K562 (cell line): ENCODE results near the gene OGDH. TPM values are rescaled to one million over a fixed set of nuclear protein-coding genes. Genes with fewer than 3 reads are reported as not detected.

ENCODE experiments used
- ATAC-seq: fragments of 200-7000 bp; cut with Tn5 transposase; 3 replicates; pipeline ENCODE4 v1.9.1; 2020; ENCODE audit warnings: moderate library complexity
- BruUV-seq: library from RNA; stranded (reverse); fragments of 400-500 nt; replicated peaks from 2 replicates; lab custom pipeline; 2021; lab: Mats Ljungman, UMichigan
- CTCF ChIA-PET: fragments of 300-600 bp; formaldehyde crosslinking; extraction: SDS; loops from one replicate; lab custom pipeline; 2021; ENCODE audit warnings: low intra/inter-chr PET ratio; lab: Yijun Ruan, JAX
- POLR2A ChIA-PET: fragments of 300-600, 350-650 bp; sonication (Branson Sonifier 250); formaldehyde crosslinking; extraction: SDS; loops from one replicate; lab custom pipeline; 2021; ENCODE audit warnings: antibody characterized with exemption, inconsistent platforms; lab: Yijun Ruan, JAX
- DNase-seq, 4 experiments: peaks; one replicate each; pipeline versions ENCODE4 v3.0.0 to v3.0.0-alpha.2; 2011 to 2018; ENCODE audit warnings: low spot score in 3 of 4, mixed read lengths in 3 of 4; ENCODE audit errors: extremely low read depth in 1 of 4
- FAIRE-seq: peaks from 2 replicates; lab custom pipeline; 2011; peaks lifted over from hg19 to GRCh38; lab: Jason Lieb, UNC
- H2AFZ ChIP-seq: 2 replicates; pipeline ENCODE4 v1.6.0; 2011; ENCODE audit warnings: low read depth, low read length, control low read depth, inconsistent platforms
- H3K27ac ChIP-seq: fragments of 200-600 bp; 3 replicates; pipeline ENCODE4 v1.8.0; 2011; ENCODE audit warnings: low read depth, mild to moderate bottlenecking, control low read depth, inconsistent platforms, low read length, moderate library complexity, mixed read lengths; ENCODE audit errors: extremely low read depth
- H3K27me3 ChIP-seq, 2 experiments: fragments of 300-600 bp in 1 of 2; 2 replicates in 1 of 2; 3 replicates in 1 of 2; pipeline versions ENCODE4 v1.6.0 to v1.8.0; 2011; ENCODE audit warnings: inconsistent platforms in 2 of 2, low read length in 2 of 2, mild to moderate bottlenecking in 1 of 2, mixed read lengths in 1 of 2, moderate library complexity in 1 of 2; ENCODE audit not compliant: control insufficient read depth in 2 of 2, insufficient read depth in 2 of 2
- H3K36me3 ChIP-seq: fragments of 300-600 bp; 3 replicates; pipeline ENCODE4 v1.8.0; 2011; ENCODE audit warnings: mild to moderate bottlenecking, low read length, inconsistent platforms; ENCODE audit not compliant: control insufficient read depth, insufficient read depth
- H3K4me1 ChIP-seq, 2 experiments: fragments of 200-600 bp in 1 of 2; replicated peaks in 1 of 2; 2 replicates in 1 of 2; 3 replicates in 1 of 2; pipeline versions ENCODE4 v1.5.1 to v1.8.0; 2011; ENCODE audit warnings: inconsistent platforms in 2 of 2, low read length in 2 of 2, mild to moderate bottlenecking in 1 of 2, mixed read lengths in 1 of 2, moderate library complexity in 1 of 2; ENCODE audit not compliant: control insufficient read depth in 2 of 2, insufficient read depth in 2 of 2
- H3K4me2 ChIP-seq: 2 replicates; pipeline ENCODE4 v1.6.1; 2011; ENCODE audit warnings: low read length, control low read depth, inconsistent platforms, mixed read lengths; ENCODE audit not compliant: insufficient read depth
- H3K4me3 ChIP-seq: fragments of 200-600 bp; sonication (generic), shearing (Covaris generic); 2 replicates; pipeline ENCODE4 v1.5.1; 2016; ENCODE audit warnings: control low read depth, inconsistent platforms
- H3K79me2 ChIP-seq: fragments of 200-600 bp; 3 replicates; pipeline ENCODE4 v1.8.0; 2011; ENCODE audit warnings: low read length, inconsistent platforms; ENCODE audit not compliant: control insufficient read depth, insufficient read depth
- H3K9ac ChIP-seq, 2 experiments: 2 replicates each; pipeline versions ENCODE4 v1.6.0 to v1.6.1; 2011; ENCODE audit warnings: low read depth in 2 of 2, low read length in 2 of 2, control low read depth in 1 of 2, inconsistent platforms in 1 of 2, mild to moderate bottlenecking in 1 of 2, mixed read lengths in 1 of 2; ENCODE audit not compliant: insufficient read depth in 1 of 2
- H3K9me1 ChIP-seq: one replicate; pipeline ENCODE4 v1.6.0; 2011; ENCODE audit warnings: inconsistent platforms, mild to moderate bottlenecking, low read length, moderate library complexity; ENCODE audit not compliant: control insufficient read depth, insufficient read depth
- H3K9me3 ChIP-seq: replicated peaks from 2 replicates; pipeline ENCODE4 v1.5.1; 2011; ENCODE audit warnings: low read depth, low read length, inconsistent platforms; ENCODE audit not compliant: control insufficient read depth, insufficient read depth
- H4K20me1 ChIP-seq: replicated peaks from 2 replicates; pipeline ENCODE4 v1.6.1; 2011; ENCODE audit warnings: low read length, inconsistent platforms, mixed read lengths; ENCODE audit not compliant: control insufficient read depth, insufficient read depth
- BCL6 ChIP-seq: fragments of 250-450 bp; sonication (Bioruptor Pico); IDR thresholded peaks from 2 replicates; pipeline ENCODE4 v1.4.0; 2020
- BRF2 ChIP-seq: IDR thresholded peaks from 3 replicates; pipeline ENCODE4 v1.6.1; 2011; ENCODE audit warnings: borderline replicate concordance, mild to moderate bottlenecking; ENCODE audit not compliant: insufficient read length, insufficient read depth
- CBX2 ChIP-seq: fragments of 200-600 bp; sonication (generic); IDR thresholded peaks from one replicate; pipeline ENCODE4 v1.6.1; 2012; ENCODE audit warnings: mild to moderate bottlenecking, low read length, inconsistent platforms; ENCODE audit not compliant: insufficient read depth, poor library complexity, severe bottlenecking
- E2F3 ChIP-seq: fragments of 250-450 bp; sonication (Bioruptor Pico); IDR thresholded peaks from 2 replicates; pipeline ENCODE4 v1.4.0; 2020; ENCODE audit warnings: mild to moderate bottlenecking
- ETS1 ChIP-seq: conservative IDR thresholded peaks from 2 replicates; pipeline ENCODE4 v1.6.1; 2011; ENCODE audit warnings: low read depth, mild to moderate bottlenecking, low read length; ENCODE audit not compliant: control insufficient read depth
- KDM1A ChIP-seq, 2 experiments: fragments of 450-650 bp; IDR thresholded peaks; 2 replicates each; pipeline ENCODE4 v1.6.1; 2016; ENCODE audit warnings: mild to moderate bottlenecking in 2 of 2
- MAFK ChIP-seq: IDR thresholded peaks from 2 replicates; pipeline ENCODE4 v1.6.1; 2011; ENCODE audit warnings: low read length, improper control_type of control experiment
- TFAM ChIP-seq: fragments of 250-450 bp; sonication (Bioruptor Pico); conservative IDR thresholded peaks from 2 replicates; pipeline ENCODE4 v1.5.0; 2021; ENCODE audit warnings: mild to moderate bottlenecking, moderate library complexity
- UBTF ChIP-seq, 2 experiments: IDR thresholded peaks; 2 replicates each; pipeline ENCODE4 v1.6.1; 2012; ENCODE audit warnings: improper control_type of control experiment in 2 of 2, low read depth in 2 of 2, low read length in 2 of 2, borderline replicate concordance in 1 of 2
- ZBTB11 ChIP-seq, 3 experiments: fragments of 200-800 bp in 1 of 3; fragments of 250-450 bp in 1 of 3; fragments of 450-650 bp in 1 of 3; sonication (Bioruptor Pico) in 1 of 3; sonication (Bioruptor generic) in 1 of 3; formaldehyde crosslinking in 1 of 3; IDR thresholded peaks; 2 replicates each; pipeline versions ENCODE4 v1.6.1 to v1.8.0; 2016 to 2022; ENCODE audit warnings: mild to moderate bottlenecking in 2 of 3, missing genetic modification characterization in 2 of 3, missing compliant biosample characterization in 1 of 3, moderate library complexity in 1 of 3
- ZNF224 ChIP-seq: sonication (generic); formaldehyde crosslinking; IDR thresholded peaks from 2 replicates; pipeline ENCODE4 v1.8.0; 2022; ENCODE audit warnings: mild to moderate bottlenecking, missing genetic modification reagents
- WGBS: fragments of 100-300 bp; shearing (Covaris generic); methylation state at CpG from one replicate; pipeline ENCODE4 v1.1.6; 2016; ENCODE audit warnings: low coverage, mixed read lengths; ENCODE audit not compliant: insufficient coverage; ENCODE audit errors: missing lambda C conversion rate; 5-methylcytosine and 5-hydroxymethylcytosine counted together
- in situ Hi-C: fragments of 300-500 bp; cut with MboI; formaldehyde crosslinking; loops from 4 replicates; pipeline ENCODE4 v1.15.0; 2018; ENCODE audit warnings: inconsistent platforms, mixed read lengths
- intact Hi-C: fragments of 100-400 bp; cut with micrococcal nuclease; formaldehyde crosslinking; loops from 2 replicates; pipeline ENCODE4 v1.14.2; 2022
- polyA plus RNA-seq, 8 experiments: library from polyadenylated mRNA; depleted of rRNA in 4 of 8; stranded (reverse) in 5 of 8; unstranded in 3 of 8; fragments of >200 nt; fragmentation: Nextera tagmentation in 2 of 8; fragmentation: Illumina TruSeq in 1 of 8; extraction: Ambion mirVana in 2 of 8; extraction: Trizol in 1 of 8; gene quantifications; 2 replicates each; pipeline versions ENCODE4 v1.2.1 to v1.2.3, GENCODE V29; 2011 to 2014; ENCODE audit warnings: inconsistent platforms in 1 of 8, missing spikeins in 1 of 8
- total RNA-seq, 7 experiments: library from RNA; depleted of rRNA in 6 of 7; stranded (reverse); fragments of >200 nt in 6 of 7; fragmentation: Illumina TruSeq in 2 of 7; extraction: Trizol in 2 of 7; gene quantifications; 2 replicates each; pipeline versions ENCODE4 v1.2.1 to v1.2.3, GENCODE V29; 2011 to 2021; ENCODE audit warnings: low replicate concordance in 1 of 7

Gene OGDH
- total and polyA plus RNA-seq, 9 of the 15 experiments (the other 6 are each of a cell fraction or from before 2014, with no cell fraction given): 3.1 to 80.3 (median 23.5) TPM

GRCh38 chr7:44716205-44716604 is 109.8 kb downstream of the OGDH start:
- H2AFZ ChIP-seq: no peak overlapping the region
- H3K9me1 ChIP-seq: no peaks in the 10 kb centered on the region
- BruUV-seq: no TSS peak
- H3K27ac ChIP-seq: no peak overlapping the region
- no peak overlapping the region for H3K4me2 ChIP-seq
- in situ Hi-C loops: no loop called here
- no peak overlapping the region for H3K9ac ChIP-seq
- H3K36me3 ChIP-seq: no peaks in the 10 kb centered on the region
- no peak overlapping the region for H3K4me3 ChIP-seq
- ChIA-PET CTCF (no interaction called here), POLR2A (interaction anchor here (0.6 kb wide), 1 partner anchor 27 kb away, joined by 3 read pairs; no protein-coding TSS in a partner anchor)
- FAIRE-seq: no peak
- no peak for ATAC-seq
- no peaks in the 10 kb centered on the region for H3K79me2 ChIP-seq
- H3K27me3 ChIP-seq: no peaks in the 10 kb centered on the region
- TF ChIP-seq ETS1 (no peak), KDM1A (IDR thresholded peaks at IDR 0.05) (no peak), TFAM (no peak), MAFK (no peak), ZNF224 (CRISPR knock-in tag) (no peak), E2F3 (CRISPR knock-in tag) (no peak), UBTF (IDR thresholded peaks at IDR 0.05; ENCODE audit: borderline replicate concordance in 1 of 2, low read depth in 2 of 2, low read length in 2 of 2) (no peak), ZBTB11 (CRISPR knock-in tag; IDR thresholded peaks at IDR 0.05) (no peak), BCL6 (no peak), CBX2 (no peak), BRF2 (no peak)
- intact Hi-C loops: no loop called here
- no peak for DNase-seq
- no peaks in the 10 kb centered on the region; the same call in 1 of the 2 replicates for H3K9me3 ChIP-seq
- 58% methylated on average over 3 of the region's 3 CpGs for WGBS
- peaks cover 8 to 12% of the 10 kb centered on the region in 2 experiments; a peak in 4 of 5 replicates for H3K4me1 ChIP-seq
- H4K20me1 ChIP-seq: no peaks in the 10 kb centered on the region
